HepG2 (cell line): ENCODE measurements around the gene GCN1. TPM values are rescaled to one million over a fixed set of nuclear protein-coding genes. Genes with fewer than 3 reads are reported as not detected.
A peak's percentile ranks its signal among the peaks of the same experiment; 100 is the strongest.

Experiments used
- ATAC-seq: fragments of 200-7000 bp; cut with Tn5 transposase; 3 replicates; pipeline ENCODE4 v1.9.1; 2020; ENCODE audit warnings: mild to moderate bottlenecking, moderate library complexity
- BruUV-seq: library from RNA; stranded (reverse); fragments of 400-500 nt; replicated peaks from 2 replicates; lab custom pipeline; 2021; lab: Mats Ljungman, UMichigan
- CTCF ChIA-PET: fragments of 300-600 bp; formaldehyde crosslinking; extraction: SDS; loops from one replicate; lab custom pipeline; 2021; ENCODE audit warnings: low total read pairs, inconsistent platforms, low intra/inter-chr PET ratio; lab: Yijun Ruan, JAX
- POLR2A ChIA-PET: fragments of 350-600 bp; sonication (Branson Sonifier 250); formaldehyde crosslinking; loops from one replicate; lab custom pipeline; 2020; ENCODE audit warnings: antibody characterized with exemption, inconsistent platforms; lab: Yijun Ruan, JAX
- DNase-seq: peaks from one replicate; pipeline ENCODE4 v3.0.0-alpha.2; 2015; ENCODE audit warnings: low spot score
- FAIRE-seq: peaks from 3 replicates; lab custom pipeline; 2011; peaks lifted over from hg19 to GRCh38; lab: Jason Lieb, UNC
- H2AFZ ChIP-seq: one replicate; pipeline ENCODE4 v1.6.1; 2011; ENCODE audit warnings: low read length, inconsistent platforms
- H3K27ac ChIP-seq: fragments of 300-600 bp; 3 replicates; pipeline ENCODE4 v1.8.0; 2011; ENCODE audit warnings: mixed run types, mild to moderate bottlenecking, mixed read lengths, low read length, inconsistent platforms; ENCODE audit not compliant: insufficient read depth; ENCODE audit errors: extremely low read length
- H3K27me3 ChIP-seq, 2 experiments: fragments of 200-600 bp in 1 of 2; 2 replicates in 1 of 2; 3 replicates in 1 of 2; pipeline versions ENCODE4 v1.6.0 to v1.8.0; 2011; ENCODE audit warnings: low read length in 2 of 2, mild to moderate bottlenecking in 2 of 2, moderate library complexity in 2 of 2, inconsistent platforms in 1 of 2; ENCODE audit not compliant: insufficient read depth in 2 of 2, control insufficient read depth in 1 of 2
- H3K36me3 ChIP-seq, 2 experiments: fragments of 200-600 bp in 1 of 2; replicated peaks in 1 of 2; 2 replicates in 1 of 2; 3 replicates in 1 of 2; pipeline versions ENCODE4 v1.5.1 to v1.8.0; 2011; ENCODE audit warnings: low read length in 2 of 2, inconsistent platforms in 1 of 2; ENCODE audit not compliant: insufficient read depth in 2 of 2, control insufficient read depth in 1 of 2
- H3K4me1 ChIP-seq: 2 replicates; pipeline ENCODE4 v1.5.1; 2012; ENCODE audit warnings: low read length, inconsistent platforms; ENCODE audit not compliant: insufficient read depth
- H3K4me2 ChIP-seq: 2 replicates; pipeline ENCODE4 v1.6.0; 2011; ENCODE audit warnings: low read depth, low read length, inconsistent platforms
- H3K4me3 ChIP-seq, 3 experiments: fragments of 200-600 bp in 1 of 3; sonication (generic), shearing (Covaris generic) in 1 of 3; replicated peaks in 1 of 3; 2 replicates each; pipeline ENCODE4 v1.5.1; 2011 to 2016; ENCODE audit warnings: low read length in 3 of 3, inconsistent platforms in 2 of 3, low read depth in 2 of 3, mild to moderate bottlenecking in 2 of 3, control low read depth in 1 of 3, mixed read lengths in 1 of 3; ENCODE audit not compliant: insufficient read depth in 1 of 3
- H3K79me2 ChIP-seq: one replicate; pipeline ENCODE4 v1.6.1; 2011; ENCODE audit warnings: low read length, inconsistent platforms; ENCODE audit not compliant: insufficient read depth
- H3K9ac ChIP-seq: 2 replicates; pipeline ENCODE4 v1.6.0; 2011; ENCODE audit warnings: mild to moderate bottlenecking, low read depth, low read length, inconsistent platforms; ENCODE audit not compliant: insufficient read depth
- H3K9me3 ChIP-seq: 2 replicates; pipeline ENCODE4 v1.5.1; 2012; ENCODE audit warnings: mild to moderate bottlenecking, low read length
- H4K20me1 ChIP-seq: 2 replicates; pipeline ENCODE4 v1.6.0; 2011; ENCODE audit warnings: inconsistent platforms, mild to moderate bottlenecking, low read length, moderate library complexity; ENCODE audit not compliant: insufficient read depth
- CENPX ChIP-seq: sonication (generic); formaldehyde crosslinking; IDR thresholded peaks from 2 replicates; pipeline ENCODE4 v1.9.0; 2021; ENCODE audit warnings: mild to moderate bottlenecking, missing genetic modification reagents, moderate library complexity
- ELK4 ChIP-seq: sonication (generic); formaldehyde crosslinking; IDR thresholded peaks from 2 replicates; pipeline ENCODE4 v1.9.0; 2021; ENCODE audit warnings: missing genetic modification reagents, borderline replicate concordance
- ETS1 ChIP-seq: sonication (generic); formaldehyde crosslinking; IDR thresholded peaks from 2 replicates; pipeline ENCODE4 v1.4.0; 2020; ENCODE audit warnings: missing genetic modification reagents
- FOXC1 ChIP-seq: sonication (generic); formaldehyde crosslinking; IDR thresholded peaks from 2 replicates; pipeline ENCODE4 v1.8.0; 2022; ENCODE audit warnings: mild to moderate bottlenecking, missing genetic modification reagents, borderline replicate concordance
- FOXK1 ChIP-seq: sonication (generic); formaldehyde crosslinking; IDR thresholded peaks from 2 replicates; pipeline ENCODE4 v1.4.0; 2020; ENCODE audit warnings: low read depth, missing genetic modification reagents, borderline replicate concordance
- IRF9 ChIP-seq: sonication (generic); formaldehyde crosslinking; IDR thresholded peaks from 2 replicates; pipeline ENCODE4 v1.8.0; 2022; ENCODE audit warnings: missing genetic modification reagents, mild to moderate bottlenecking, borderline replicate concordance
- LBX2 ChIP-seq: sonication (generic); formaldehyde crosslinking; IDR thresholded peaks from 2 replicates; pipeline ENCODE4 v1.5.0; 2020; ENCODE audit warnings: missing genetic modification reagents, mild to moderate bottlenecking, borderline replicate concordance
- MAF1 ChIP-seq: sonication (generic); formaldehyde crosslinking; IDR thresholded peaks from 2 replicates; pipeline ENCODE4 v1.5.0; 2020; ENCODE audit warnings: missing genetic modification reagents, borderline replicate concordance
- MTF1 ChIP-seq: sonication (generic); formaldehyde crosslinking; IDR thresholded peaks from 2 replicates; pipeline ENCODE4 v1.5.0; 2020; ENCODE audit warnings: missing genetic modification reagents
- MYC ChIP-seq: sonication (generic); formaldehyde crosslinking; IDR thresholded peaks from 2 replicates; pipeline ENCODE4 v1.9.0; 2021; ENCODE audit warnings: missing genetic modification reagents, borderline replicate concordance
- PAX8 ChIP-seq: sonication (generic); formaldehyde crosslinking; IDR thresholded peaks from 2 replicates; pipeline ENCODE4 v1.8.0; 2022; ENCODE audit warnings: mild to moderate bottlenecking, missing genetic modification reagents, borderline replicate concordance
- PITX1 ChIP-seq: sonication (generic); formaldehyde crosslinking; IDR thresholded peaks from 2 replicates; pipeline ENCODE4 v1.5.1; 2020; ENCODE audit warnings: mild to moderate bottlenecking, missing genetic modification reagents
- RORA ChIP-seq: sonication (generic); formaldehyde crosslinking; IDR thresholded peaks from 2 replicates; pipeline ENCODE4 v1.5.0; 2020; ENCODE audit warnings: mild to moderate bottlenecking, missing genetic modification reagents, moderate library complexity
- ZNF343 ChIP-seq: sonication (generic); formaldehyde crosslinking; IDR thresholded peaks from 2 replicates; pipeline ENCODE4 v1.4.0; 2020; ENCODE audit warnings: mild to moderate bottlenecking, missing genetic modification reagents
- ZNF414 ChIP-seq: sonication (generic); formaldehyde crosslinking; IDR thresholded peaks from 2 replicates; pipeline ENCODE4 v1.5.0; 2020; ENCODE audit warnings: missing genetic modification reagents
- ZNF546 ChIP-seq: sonication (generic); formaldehyde crosslinking; conservative IDR thresholded peaks from 2 replicates; pipeline ENCODE4 v1.8.1; 2023; ENCODE audit warnings: mild to moderate bottlenecking, missing genetic modification reagents
- WGBS: methylation state at CpG from one replicate; pipeline ENCODE4 v1.1.6; 2017; ENCODE audit warnings: low lambda C conversion rate; 5-methylcytosine and 5-hydroxymethylcytosine counted together
- in situ Hi-C: cut with HindIII; loops from 2 replicates; pipeline ENCODE4 v1.10.0; 2017; ENCODE audit warnings: low pct_unique_long_range_greater_than_20kb; ENCODE audit not compliant: extremely low pct_ligation_motif_present
- intact Hi-C: fragments of 100-400 bp; cut with micrococcal nuclease; formaldehyde crosslinking; loops from one replicate; pipeline ENCODE4 v1.10.0; 2022; ENCODE audit not compliant: unreplicated experiment
- polyA plus RNA-seq, 8 experiments: library from polyadenylated mRNA; depleted of rRNA in 3 of 8; stranded (reverse) in 7 of 8; unstranded in 1 of 8; fragments of >200 nt; fragmentation: Illumina TruSeq in 4 of 8; extraction: Trizol in 4 of 8; gene quantifications; 2 replicates each; pipeline versions ENCODE4 v1.2.1 to v1.2.3, GENCODE V29; 2011 to 2016; ENCODE audit warnings: low read depth in 4 of 8, missing spikeins in 1 of 8, mixed read lengths in 1 of 8; ENCODE audit not compliant: insufficient read depth in 1 of 8
- total RNA-seq, 5 experiments: library from RNA; depleted of rRNA; stranded (reverse); fragments of >200 nt; fragmentation: Illumina TruSeq; extraction: Trizol; gene quantifications; 2 replicates each; pipeline ENCODE4 v1.2.3, GENCODE V29; 2016; ENCODE audit warnings: low read depth in 1 of 5

GCN1 gene
- total and polyA plus RNA-seq, 2 of the 13 experiments (the other 11 are each of a cell fraction or from before 2014, with no cell fraction given) = 58.2 to 83.0 TPM

- 93% methylated on average over 3 of the region's 3 CpGs for WGBS
- no peak overlapping the region for H3K27ac ChIP-seq
- H3K9me3 ChIP-seq = no peaks in the 10 kb centered on the region
- peak overlapping the region; percentile 91 for H3K9ac ChIP-seq
- no peak for ATAC-seq
- no peak for FAIRE-seq
- peak overlapping the region; percentile 99 for H3K4me2 ChIP-seq
- H2AFZ ChIP-seq = no peak overlapping the region
- H4K20me1 ChIP-seq = peaks cover 12% of the 10 kb centered on the region
- H3K4me3 ChIP-seq = peak overlapping the region in 2 of 3 experiments; percentile 93 to 99; a peak in 3 of 6 replicates
- CTCF ChIA-PET = no interaction called here
- BruUV-seq = no TSS peak
- in situ Hi-C loops (no loop called here), intact Hi-C loops (no loop called here)
- peaks cover 61% of the 10 kb centered on the region for H3K79me2 ChIP-seq
- H3K27me3 ChIP-seq = no peaks in the 10 kb centered on the region; a peak in 1 of 5 replicates
- H3K4me1 ChIP-seq = peaks cover 49% of the 10 kb centered on the region
- no peak for DNase-seq
- POLR2A ChIA-PET = interaction anchor here (1.4 kb wide), 1 partner anchor 86 kb away, joined by 6 read pairs; the partner anchor contains the start of gene RPLP0
- no peaks in the 10 kb centered on the region; a peak in 2 of 5 replicates for H3K36me3 ChIP-seq
- TF ChIP-seq PAX8 (CRISPR knock-in tag) (no peak), IRF9 (no peak), ZNF343 (CRISPR knock-in tag) (no peak), FOXK1 (CRISPR knock-in tag) (no peak), MTF1 (CRISPR knock-in tag) (no peak), CENPX (CRISPR knock-in tag) (no peak), ELK4 (CRISPR knock-in tag) (no peak), MYC (CRISPR knock-in tag) (no peak), FOXC1 (no peak), PITX1 (CRISPR knock-in tag) (no peak), ZNF414 (CRISPR knock-in tag) (no peak), LBX2 (CRISPR knock-in tag) (no peak), ETS1 (CRISPR knock-in tag) (no peak), ZNF546 (CRISPR knock-in tag) (no peak), RORA (CRISPR knock-in tag) (no peak), MAF1 (CRISPR knock-in tag) (no peak)
Measured at GRCh38 chr12:120115066-120115465, 79.4 kb downstream of the GCN1 start.
